ENCODE measurements around the gene EIF3D.
"Not testable (repeated sequence)": the region's sequence is repeated elsewhere in the genome, so short reads cannot be mapped to it uniquely, and the experiment has no call there.

Gene EIF3D

GRCh38 chr22:36522662-36523061, 6.3 kb downstream of the EIF3D start:
- peaks cover 78% of the 10 kb centered on the region for H3K36me3 ChIP-seq (ENCODE audit: insufficient read depth, low read length)
- H3K4me1 ChIP-seq (ENCODE audit: insufficient read depth, low read length) = peaks cover 5% of the 10 kb centered on the region
- H3K4me3 ChIP-seq (ENCODE audit: low read depth in 1 of 2, low read length in 2 of 2) = no peak overlapping the region
- no peaks in the 10 kb centered on the region for H3K27me3 ChIP-seq (ENCODE audit: control insufficient read depth in 1 of 2, insufficient read depth in 2 of 2, low read length in 2 of 2)
- H3K27ac ChIP-seq (ENCODE audit: low read depth, low read length) = no peak overlapping the region
- no peaks in the 10 kb centered on the region for H3K9me3 ChIP-seq (ENCODE audit: low read length)
- H3K9ac ChIP-seq (ENCODE audit: low read length) = no peak overlapping the region

DNA sequence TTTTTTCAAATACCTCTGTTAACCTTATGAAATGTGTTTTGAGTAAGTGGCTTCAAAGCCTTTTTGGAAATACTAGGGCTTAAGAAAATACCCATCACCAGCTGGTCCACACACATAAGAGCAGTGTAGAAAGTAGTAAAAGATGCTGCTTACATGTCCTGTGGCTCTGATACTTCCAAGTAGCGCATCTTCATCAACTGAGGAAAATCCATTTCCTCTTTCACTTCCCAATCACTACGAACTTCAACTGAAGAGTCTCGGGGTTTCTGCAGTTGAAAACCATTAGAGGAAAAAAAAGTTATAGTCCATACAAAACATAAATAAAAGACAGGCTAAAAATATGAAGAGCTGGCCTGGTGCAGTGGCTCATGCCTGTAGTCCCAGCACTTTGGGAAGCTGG, 8.5 kb downstream of the EIF3D start:
- Histone ChIP-seq H3K27me3 (ENCODE audit: control insufficient read depth in 1 of 2, insufficient read depth in 2 of 2, low read length in 2 of 2) (no peaks in the 10 kb centered on the region), H3K36me3 (ENCODE audit: insufficient read depth, low read length) (peaks cover 97% of the 10 kb centered on the region)

GRCh38 chr22:36519906-36520305, 9.1 kb downstream of the EIF3D start:
- not testable (repeated sequence) for H3K4me1 ChIP-seq (ENCODE audit: insufficient read depth, low read length); H3K27me3 ChIP-seq (ENCODE audit: control insufficient read depth in 1 of 2, insufficient read depth in 2 of 2, low read length in 2 of 2); H3K9me3 ChIP-seq (ENCODE audit: low read length); H3K9ac ChIP-seq (ENCODE audit: low read length); H3K4me3 ChIP-seq (ENCODE audit: low read depth in 1 of 2, low read length in 2 of 2); H3K27ac ChIP-seq (ENCODE audit: low read depth, low read length)
- H3K36me3 ChIP-seq (ENCODE audit: insufficient read depth, low read length) = peaks cover 95% of the 10 kb centered on the region

More for the DNA sequence above, 8.5 kb downstream of the EIF3D start:
- no peaks in the 10 kb centered on the region for H3K4me1 ChIP-seq (ENCODE audit: insufficient read depth, low read length)
- no peak overlapping the region for H3K27ac ChIP-seq (ENCODE audit: low read depth, low read length)
- H3K4me3 ChIP-seq (ENCODE audit: low read depth in 1 of 2, low read length in 2 of 2) = no peak overlapping the region
- no peaks in the 10 kb centered on the region for H3K9me3 ChIP-seq (ENCODE audit: low read length)
- no peak overlapping the region for H3K9ac ChIP-seq (ENCODE audit: low read length)

DNA sequence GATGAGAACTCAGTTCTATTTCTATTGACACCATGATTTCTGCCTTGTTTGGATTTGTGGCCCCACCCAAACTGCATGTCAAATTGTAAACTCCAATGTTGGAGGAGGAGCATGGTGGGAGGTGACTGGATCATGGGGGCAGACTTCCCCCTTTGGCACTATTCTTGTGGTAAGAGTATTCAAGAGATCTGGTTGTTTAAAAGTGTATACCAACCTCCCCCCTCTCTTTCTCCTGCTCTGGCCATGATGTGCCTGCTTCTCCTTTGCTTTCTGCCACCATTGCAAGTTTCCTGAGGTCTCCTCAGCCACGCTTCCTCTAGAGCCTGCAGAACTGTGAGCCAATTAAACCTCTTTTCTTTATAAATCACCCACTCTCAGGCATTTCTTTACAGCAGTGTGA, 14.2 kb downstream of the EIF3D start:
- H3K4me1 ChIP-seq (ENCODE audit: insufficient read depth, low read length) = peaks cover 6% of the 10 kb centered on the region
- no peak overlapping the region for H3K9ac ChIP-seq (ENCODE audit: low read length)
- no peaks in the 10 kb centered on the region for H3K9me3 ChIP-seq (ENCODE audit: low read length)
- H3K27ac ChIP-seq (ENCODE audit: low read depth, low read length) = no peak overlapping the region
- no peaks in the 10 kb centered on the region for H3K27me3 ChIP-seq (ENCODE audit: control insufficient read depth in 1 of 2, insufficient read depth in 2 of 2, low read length in 2 of 2)
- no peak overlapping the region for H3K4me3 ChIP-seq (ENCODE audit: low read depth in 1 of 2, low read length in 2 of 2)
- peaks cover 90% of the 10 kb centered on the region for H3K36me3 ChIP-seq (ENCODE audit: insufficient read depth, low read length)

GRCh38 chr22:36512991-36513390, 16.0 kb downstream of the EIF3D start:
- no peaks in the 10 kb centered on the region for H3K9me3 ChIP-seq (ENCODE audit: low read length)
- H3K4me1 ChIP-seq (ENCODE audit: insufficient read depth, low read length) = peaks cover 6% of the 10 kb centered on the region
- peaks cover 72% of the 10 kb centered on the region for H3K36me3 ChIP-seq (ENCODE audit: insufficient read depth, low read length)
- H3K27me3 ChIP-seq (ENCODE audit: control insufficient read depth in 1 of 2, insufficient read depth in 2 of 2, low read length in 2 of 2) = no peaks in the 10 kb centered on the region
- H3K9ac ChIP-seq (ENCODE audit: low read length) = no peak overlapping the region
- H3K27ac ChIP-seq (ENCODE audit: low read depth, low read length) = no peak overlapping the region
- H3K4me3 ChIP-seq (ENCODE audit: low read depth in 1 of 2, low read length in 2 of 2) = no peak overlapping the region

GRCh38 chr22:36512333-36512732, 16.6 kb downstream of the EIF3D start:
- H3K9me3 ChIP-seq (ENCODE audit: low read length) = no peaks in the 10 kb centered on the region
- H3K27me3 ChIP-seq (ENCODE audit: control insufficient read depth in 1 of 2, insufficient read depth in 2 of 2, low read length in 2 of 2) = no peaks in the 10 kb centered on the region
- H3K4me1 ChIP-seq (ENCODE audit: insufficient read depth, low read length) = peaks cover 9% of the 10 kb centered on the region
- no peak overlapping the region for H3K27ac ChIP-seq (ENCODE audit: low read depth, low read length)
- H3K36me3 ChIP-seq (ENCODE audit: insufficient read depth, low read length) = peaks cover 66% of the 10 kb centered on the region
- no peak overlapping the region for H3K4me3 ChIP-seq (ENCODE audit: low read depth in 1 of 2, low read length in 2 of 2)
- no peak overlapping the region for H3K9ac ChIP-seq (ENCODE audit: low read length)

DNA sequence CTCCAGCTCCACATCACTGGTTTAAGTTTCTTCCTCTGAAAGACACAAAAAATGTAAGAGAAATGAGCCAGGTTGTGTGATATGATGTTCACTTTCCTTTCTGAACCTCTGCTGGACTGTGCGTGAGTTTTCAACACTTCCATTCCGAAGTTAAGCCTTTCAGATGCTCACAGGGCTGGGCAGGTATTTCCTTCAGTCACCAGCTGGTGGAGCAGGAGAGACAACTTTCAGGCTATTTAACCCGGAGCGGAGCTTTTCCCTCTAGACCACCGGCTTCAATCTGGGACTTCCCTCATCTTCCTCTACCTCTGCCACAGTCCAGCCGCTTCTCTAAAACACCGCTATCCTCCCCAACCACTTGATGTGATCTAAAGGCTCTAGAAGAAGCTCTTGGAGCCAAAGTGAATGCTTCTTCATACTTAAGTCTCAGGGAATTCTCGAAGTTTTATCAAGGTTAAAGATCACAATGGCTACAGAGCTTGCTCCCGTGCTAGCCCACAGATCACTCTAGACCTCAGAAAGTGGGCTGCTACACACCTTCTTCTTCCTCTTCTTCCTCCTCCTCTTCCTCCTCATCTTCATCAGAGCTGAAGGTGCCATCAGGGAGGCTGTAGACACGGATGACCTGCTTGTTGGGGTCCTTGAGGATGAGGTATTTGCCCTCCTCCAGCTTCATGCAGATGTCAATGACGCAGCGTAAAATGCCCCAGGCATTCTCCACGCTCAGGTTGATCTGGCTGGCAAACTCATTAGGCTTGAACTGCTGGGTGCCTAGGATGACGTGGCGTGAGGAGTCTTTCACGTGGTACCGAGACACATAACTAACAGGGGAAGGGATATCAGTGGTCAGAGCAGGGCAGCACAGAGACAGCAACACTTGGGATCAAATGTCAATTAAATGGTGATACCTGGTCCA, 17.7 kb downstream of the EIF3D start:
- Histone ChIP-seq H3K4me3 (ENCODE audit: low read depth in 1 of 2, low read length in 2 of 2) (no peak overlapping the region), H3K4me1 (ENCODE audit: insufficient read depth, low read length) (peaks cover 16% of the 10 kb centered on the region), H3K9ac (ENCODE audit: low read length) (no peak overlapping the region), H3K36me3 (ENCODE audit: insufficient read depth, low read length) (peaks cover 55% of the 10 kb centered on the region), H3K27me3 (ENCODE audit: control insufficient read depth in 1 of 2, insufficient read depth in 2 of 2, low read length in 2 of 2) (no peaks in the 10 kb centered on the region), H3K9me3 (ENCODE audit: low read length) (no peaks in the 10 kb centered on the region), H3K27ac (ENCODE audit: low read depth, low read length) (peak overlapping the region; percentile 25)

DNA sequence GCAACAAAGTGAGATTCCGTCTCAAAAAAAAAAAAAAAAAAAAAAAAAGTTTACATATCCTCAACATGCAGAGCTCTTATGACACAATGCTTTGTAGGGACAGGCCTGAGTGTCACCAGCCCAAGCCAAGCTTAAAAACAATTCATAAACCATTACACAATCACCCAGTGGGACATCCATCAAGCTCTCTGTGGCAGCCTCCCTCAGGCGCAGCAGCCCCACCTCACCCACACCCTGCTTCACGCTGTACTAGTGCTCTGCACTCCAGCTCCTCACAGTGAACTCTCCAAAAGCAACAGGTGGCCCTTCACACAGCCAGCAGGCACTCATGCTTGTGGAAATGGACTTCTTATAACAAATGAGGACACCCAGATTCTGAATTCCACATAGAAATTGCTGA, 18.6 kb downstream of the EIF3D start:
- H3K27ac ChIP-seq (ENCODE audit: low read depth, low read length) = no peak overlapping the region

DNA sequence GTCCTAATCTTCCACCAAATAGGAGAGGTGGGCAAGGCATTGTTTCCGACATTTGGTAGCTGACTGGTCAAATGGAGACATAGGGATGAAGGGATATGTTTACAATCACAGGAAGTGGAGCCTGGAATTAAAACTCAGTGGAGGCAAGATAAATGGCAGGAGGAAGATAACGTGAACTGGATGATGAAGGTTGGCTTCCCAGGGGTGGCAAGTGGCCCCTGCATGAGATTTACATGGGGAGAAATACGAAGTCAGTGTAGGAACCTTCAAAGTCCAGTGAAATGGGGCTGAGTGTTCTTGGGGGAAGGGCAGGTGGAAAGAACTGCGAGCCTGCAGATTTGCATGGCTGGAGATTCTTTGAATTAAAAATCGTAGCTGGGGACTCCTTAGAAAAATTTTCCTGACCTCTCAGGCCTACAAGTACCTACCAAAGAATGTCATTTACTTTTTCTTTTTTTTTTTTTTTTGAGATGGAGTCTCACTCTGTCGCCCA, 21.4 kb downstream of the EIF3D start:
- Histone ChIP-seq H3K9me3 (ENCODE audit: low read length) (no peaks in the 10 kb centered on the region), H3K27me3 (ENCODE audit: control insufficient read depth in 1 of 2, insufficient read depth in 2 of 2, low read length in 2 of 2) (no peaks in the 10 kb centered on the region), H3K9ac (ENCODE audit: low read length) (no peak overlapping the region), H3K4me3 (ENCODE audit: low read depth in 1 of 2, low read length in 2 of 2) (peak overlapping the region in 1 of 2 donors; percentile 59), H3K27ac (ENCODE audit: low read depth, low read length) (peak overlapping the region; percentile 55), H3K4me1 (ENCODE audit: insufficient read depth, low read length) (peaks cover 16% of the 10 kb centered on the region), H3K36me3 (ENCODE audit: insufficient read depth, low read length) (peaks cover 23% of the 10 kb centered on the region)

More for the DNA sequence above, 18.6 kb downstream of the EIF3D start:
- Histone ChIP-seq H3K36me3 (ENCODE audit: insufficient read depth, low read length) (peaks cover 49% of the 10 kb centered on the region), H3K9me3 (ENCODE audit: low read length) (no peaks in the 10 kb centered on the region), H3K9ac (ENCODE audit: low read length) (no peak overlapping the region), H3K4me3 (ENCODE audit: low read depth in 1 of 2, low read length in 2 of 2) (no peak overlapping the region), H3K4me1 (ENCODE audit: insufficient read depth, low read length) (peaks cover 16% of the 10 kb centered on the region), H3K27me3 (ENCODE audit: control insufficient read depth in 1 of 2, insufficient read depth in 2 of 2, low read length in 2 of 2) (no peaks in the 10 kb centered on the region)

DNA sequence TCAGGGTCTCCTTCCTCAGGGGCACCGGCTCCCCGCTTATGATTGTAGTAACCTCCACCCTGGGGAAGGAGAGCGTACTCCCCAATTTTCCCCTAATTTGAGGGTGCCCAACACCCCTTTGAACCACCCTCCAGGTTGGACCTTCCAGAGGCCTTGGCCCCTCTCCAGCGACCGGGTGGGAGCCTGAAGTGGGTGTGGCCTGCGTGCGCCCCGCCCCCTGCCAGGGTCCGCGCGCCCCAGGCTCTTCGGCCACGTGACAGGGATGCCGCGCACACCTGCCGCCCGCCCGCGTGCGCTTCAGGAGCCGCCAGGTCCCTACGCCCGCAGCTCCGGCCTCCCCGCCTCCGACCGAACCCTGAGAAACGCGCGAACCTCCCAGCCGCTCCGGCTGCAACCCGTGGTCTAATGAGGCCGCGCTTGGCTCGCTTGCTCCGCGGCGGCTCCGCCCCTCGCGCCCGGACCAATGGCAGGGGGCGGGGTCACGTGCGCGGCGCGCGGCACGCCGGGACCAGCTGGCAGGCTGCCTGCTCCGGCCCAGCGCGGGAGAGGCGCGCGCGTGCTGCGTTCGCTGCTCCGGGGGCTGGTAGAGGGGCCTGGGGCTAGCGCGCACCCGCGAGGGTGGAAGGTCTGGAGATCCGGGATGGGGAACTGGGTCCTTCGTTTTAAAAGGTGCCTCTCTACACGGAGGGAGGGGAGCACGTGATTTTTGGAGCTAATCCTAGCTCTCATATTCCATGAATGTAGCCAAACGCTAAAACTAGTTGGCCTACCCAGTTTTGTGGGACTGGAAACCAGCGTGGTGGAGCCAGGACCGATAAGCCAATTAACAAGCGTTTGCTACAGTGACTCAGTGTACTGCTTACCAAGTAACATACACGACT, 22.1 kb downstream of the EIF3D start, which contains the start of gene FOXRED2:
TSS of gene FOXRED2 (minus strand) at position 404 of the 881 bp plus-strand sequence. CDS start 618 bp downstream, outside the sequence.
- no peaks in the 10 kb centered on the region for H3K27me3 ChIP-seq (ENCODE audit: control insufficient read depth in 1 of 2, insufficient read depth in 2 of 2, low read length in 2 of 2)
- peaks cover 16% of the 10 kb centered on the region for H3K4me1 ChIP-seq (ENCODE audit: insufficient read depth, low read length)
- peak within 1 kb of the TSS; percentile 59 to 64 for H3K4me3 ChIP-seq (ENCODE audit: low read depth in 1 of 2, low read length in 2 of 2)
- H3K27ac ChIP-seq (ENCODE audit: low read depth, low read length) = peak within 1 kb of the TSS; percentile 55
- H3K9me3 ChIP-seq (ENCODE audit: low read length) = no peaks in the 10 kb centered on the region
- peaks cover 17% of the 10 kb centered on the region for H3K36me3 ChIP-seq (ENCODE audit: insufficient read depth, low read length)
- H3K9ac ChIP-seq (ENCODE audit: low read length) = no peak within 1 kb of the TSS

DNA sequence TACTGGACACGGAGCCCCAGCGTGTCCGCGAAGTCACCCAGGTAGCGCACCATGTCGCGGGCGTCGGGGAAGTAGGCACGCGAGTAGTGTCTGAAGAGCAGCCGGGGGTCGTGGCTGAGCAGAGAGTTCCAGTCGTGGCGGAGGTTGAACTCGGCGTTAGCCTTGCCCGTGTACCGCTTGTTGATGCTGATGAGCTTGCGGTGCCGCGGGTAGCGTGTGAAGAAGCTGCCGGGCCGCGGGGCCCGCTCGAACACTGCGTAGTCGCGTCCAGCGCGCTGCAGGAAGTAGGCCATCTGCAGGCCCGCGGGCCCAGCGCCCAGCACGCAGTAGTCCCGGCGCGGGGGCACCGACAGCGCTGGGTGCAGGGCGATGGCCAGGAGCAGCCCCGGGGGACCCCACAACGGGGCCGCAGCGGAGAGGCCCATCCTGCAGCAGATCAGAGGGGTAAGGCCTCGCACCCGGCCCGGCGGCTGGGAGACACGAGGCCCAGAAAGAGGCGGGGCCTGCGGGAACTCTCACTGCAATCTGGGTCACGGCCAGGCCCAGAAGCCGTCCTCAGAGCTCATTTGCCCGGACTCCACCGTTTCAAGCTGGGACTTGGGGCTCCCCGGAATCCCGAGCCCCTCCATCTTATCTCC, 22.8 kb downstream of the EIF3D start:
- Histone ChIP-seq H3K4me3 (ENCODE audit: low read depth in 1 of 2, low read length in 2 of 2) (peak overlapping the region; percentile 59 to 64), H3K36me3 (ENCODE audit: insufficient read depth, low read length) (peaks cover 9% of the 10 kb centered on the region), H3K9ac (ENCODE audit: low read length) (no peak overlapping the region), H3K9me3 (ENCODE audit: low read length) (no peaks in the 10 kb centered on the region), H3K27me3 (ENCODE audit: control insufficient read depth in 1 of 2, insufficient read depth in 2 of 2, low read length in 2 of 2) (no peaks in the 10 kb centered on the region), H3K27ac (ENCODE audit: low read depth, low read length) (peak overlapping the region; percentile 55), H3K4me1 (ENCODE audit: insufficient read depth, low read length) (peaks cover 12% of the 10 kb centered on the region)

All from muscle layer of colon (tissue), 2 donors.